ENCODE results near the gene MYEF2. TPM values are rescaled to one million over a fixed set of nuclear protein-coding genes. Genes with fewer than 3 reads are reported as not detected.
A peak's percentile ranks its signal among the peaks of the same experiment; 100 is the strongest.

MYEF2 gene
- total and polyA plus RNA-seq, 12 donors: 3.8 to 18.6 (median 12.5) TPM

DNA sequence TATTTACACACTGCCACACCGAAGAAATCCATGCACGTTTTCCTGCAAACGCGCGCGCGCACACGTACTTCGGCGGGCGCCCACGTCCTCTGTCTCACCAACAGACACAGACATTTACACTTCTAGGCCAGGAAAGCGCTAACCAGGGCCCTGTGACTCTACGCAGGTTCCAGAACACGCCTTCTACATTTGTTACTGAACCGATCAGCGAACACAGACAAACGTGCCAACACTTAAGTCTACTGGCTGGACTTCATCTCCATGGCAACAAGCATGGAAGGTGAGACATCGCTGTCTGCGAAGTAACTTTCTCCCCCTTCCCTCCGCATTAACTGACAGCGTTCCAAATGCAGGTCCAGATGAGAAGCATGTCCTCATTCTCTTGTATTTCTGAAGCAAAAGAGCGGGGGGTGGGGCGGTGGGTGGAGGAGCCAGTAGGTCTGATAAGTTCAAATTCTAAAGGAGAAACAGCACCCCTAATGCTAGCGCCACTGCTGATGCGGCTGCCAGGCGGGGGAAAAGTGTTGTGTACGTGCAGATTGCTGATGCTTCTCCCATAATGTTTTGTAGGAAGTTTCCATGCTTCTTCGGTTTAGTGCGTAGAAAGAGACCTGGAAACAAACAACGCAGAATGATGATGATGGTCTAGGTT lies 13.6 kb upstream of the MYEF2 start, which contains the start of gene CTXN2:
Gene CTXN2, plus strand, starts transcription at position 92 of the 652 bp plus-strand sequence. CDS start 9,636 bp downstream, outside the sequence.
- intact Hi-C loops (cut with DNase I): loop anchor here in 1 of 10 donors (10.0 kb wide), 1 partner anchor 57 kb away; no protein-coding TSS in a partner anchor
- Histone ChIP-seq H3K27ac (no peak within 1 kb of the TSS), H3K4me1 (peaks cover 0 to 6% (median 0%) of the 10 kb centered on the region in 9 donors), H3K36me3 (no peaks in the 10 kb centered on the region), H3K9me3 (no peaks in the 10 kb centered on the region), H3K27me3 (peaks cover 0 to 41% (median 18%) of the 10 kb centered on the region in 7 donors), H3K4me3 (peak within 1 kb of the TSS in 2 of 10 donors; percentile 11 to 16)
- 7% methylated on average over 31 of the region's 31 CpGs for WGBS, 2 donors
- no peak for ATAC-seq
- no peak for DNase-seq
- TF ChIP-seq, protein P1, sequence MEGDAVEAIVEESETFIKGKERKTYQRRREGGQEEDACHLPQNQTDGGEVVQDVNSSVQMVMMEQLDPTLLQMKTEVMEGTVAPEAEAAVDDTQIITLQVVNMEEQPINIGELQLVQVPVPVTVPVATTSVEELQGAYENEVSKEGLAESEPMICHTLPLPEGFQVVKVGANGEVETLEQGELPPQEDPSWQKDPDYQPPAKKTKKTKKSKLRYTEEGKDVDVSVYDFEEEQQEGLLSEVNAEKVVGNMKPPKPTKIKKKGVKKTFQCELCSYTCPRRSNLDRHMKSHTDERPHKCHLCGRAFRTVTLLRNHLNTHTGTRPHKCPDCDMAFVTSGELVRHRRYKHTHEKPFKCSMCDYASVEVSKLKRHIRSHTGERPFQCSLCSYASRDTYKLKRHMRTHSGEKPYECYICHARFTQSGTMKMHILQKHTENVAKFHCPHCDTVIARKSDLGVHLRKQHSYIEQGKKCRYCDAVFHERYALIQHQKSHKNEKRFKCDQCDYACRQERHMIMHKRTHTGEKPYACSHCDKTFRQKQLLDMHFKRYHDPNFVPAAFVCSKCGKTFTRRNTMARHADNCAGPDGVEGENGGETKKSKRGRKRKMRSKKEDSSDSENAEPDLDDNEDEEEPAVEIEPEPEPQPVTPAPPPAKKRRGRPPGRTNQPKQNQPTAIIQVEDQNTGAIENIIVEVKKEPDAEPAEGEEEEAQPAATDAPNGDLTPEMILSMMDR (IDR thresholded peaks at IDR 0.05): no peak

DNA sequence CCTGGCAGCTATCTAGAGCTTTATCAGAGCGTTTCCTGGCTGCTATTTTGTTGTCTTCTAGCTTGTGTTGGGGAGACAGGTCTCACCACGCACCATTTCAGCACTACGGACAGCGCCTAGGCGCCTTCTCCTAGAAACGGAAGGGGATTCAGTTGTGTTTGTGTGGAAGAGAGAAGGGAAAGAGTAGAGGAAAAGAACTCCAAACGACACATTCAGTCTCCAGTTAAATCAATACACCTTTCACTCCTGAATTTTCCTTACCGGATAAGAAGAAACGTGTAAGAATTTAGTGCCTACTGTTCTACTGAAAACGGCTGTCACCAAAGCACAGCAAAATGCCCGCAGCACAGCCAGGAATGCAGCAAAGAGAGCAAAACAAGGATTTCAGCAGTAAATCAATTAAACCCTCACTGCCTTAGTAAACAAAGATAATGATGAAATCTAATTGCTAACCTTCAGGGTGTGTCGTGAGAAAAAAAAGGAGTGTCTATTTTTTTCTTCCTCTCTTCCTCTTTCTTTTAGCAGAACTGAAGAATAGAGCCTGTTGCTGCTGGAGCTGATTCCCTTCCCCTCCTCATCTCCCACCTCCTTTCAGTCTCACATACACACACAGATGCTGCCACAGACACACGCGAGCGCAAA lies 13.0 kb upstream of the MYEF2 start:
- TF ChIP-seq, protein P1 (IDR thresholded peaks at IDR 0.05): no peak
- H3K27me3 ChIP-seq: peaks cover 0 to 41% (median 18%) of the 10 kb centered on the region in 7 donors
- H3K4me3 ChIP-seq: peak overlapping the region in 2 of 10 donors; percentile 11 to 16
- DNase-seq: peak; percentile 57 to 68
- no peaks in the 10 kb centered on the region for H3K36me3 ChIP-seq
- H3K4me1 ChIP-seq: peaks cover 0 to 6% (median 0%) of the 10 kb centered on the region in 9 donors
- H3K9me3 ChIP-seq: no peaks in the 10 kb centered on the region
- WGBS, 2 donors: 6 to 7% methylated on average over 15 of the region's 15 CpGs
- peak in 6 of 8 donors; percentile 48 to 68 (median 57) for ATAC-seq
- intact Hi-C loops (cut with DNase I): loop anchor here in 1 of 10 donors (10.0 kb wide), 1 partner anchor 56 kb away; no protein-coding TSS in a partner anchor
- H3K27ac ChIP-seq: no peak overlapping the region

DNA sequence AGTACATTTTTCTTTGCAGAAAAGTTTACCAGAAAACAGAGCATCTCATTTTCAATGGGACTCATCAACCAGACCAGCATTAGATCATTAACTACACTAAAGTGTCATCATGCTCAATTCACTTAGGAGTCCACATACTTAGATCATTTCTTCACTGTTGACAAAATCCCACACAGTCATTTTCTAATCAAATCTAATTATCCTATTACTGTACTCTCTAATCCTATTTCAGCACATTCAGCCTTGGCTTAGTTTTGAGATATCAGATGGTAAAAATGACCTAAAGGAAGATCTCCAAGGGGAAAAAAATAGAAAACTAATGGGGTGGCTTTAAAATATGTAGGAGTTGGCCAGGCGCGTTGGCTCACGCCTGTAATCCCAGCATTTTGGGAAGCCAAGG lies 8.2 kb upstream of the MYEF2 start:
- ATAC-seq (no peak), DNase-seq (no peak)
- H3K9me3 ChIP-seq: no peaks in the 10 kb centered on the region
- H3K4me3 ChIP-seq: no peak overlapping the region
- no peaks in the 10 kb centered on the region for H3K36me3 ChIP-seq
- H3K4me1 ChIP-seq: peaks cover 0 to 3% (median 0%) of the 10 kb centered on the region in 9 donors
- intact Hi-C loops (cut with DNase I): no loop called here
- 89 to 95% methylated on average over 3 of the region's 3 CpGs for WGBS, 2 donors
- H3K27ac ChIP-seq: no peak overlapping the region
- peaks cover 0 to 4% (median under 1%) of the 10 kb centered on the region in 7 donors for H3K27me3 ChIP-seq
- TF ChIP-seq, protein P1 (IDR thresholded peaks at IDR 0.05): no peak

GRCh38 chr15:48185529-48185928 lies 7.4 kb upstream of the MYEF2 start:
- ATAC-seq (no peak), DNase-seq (no peak)
- WGBS, 2 donors: 78 to 83% methylated on average over 3 of the region's 3 CpGs
- TF ChIP-seq, protein P1 (IDR thresholded peaks at IDR 0.05): no peak
- H3K27me3 ChIP-seq: peaks cover 0 to 9% (median 1%) of the 10 kb centered on the region in 7 donors
- H3K27ac ChIP-seq: no peak overlapping the region
- no peaks in the 10 kb centered on the region for H3K9me3 ChIP-seq
- H3K4me1 ChIP-seq: no peaks in the 10 kb centered on the region
- intact Hi-C loops (cut with DNase I): no loop called here
- no peak overlapping the region for H3K4me3 ChIP-seq
- H3K36me3 ChIP-seq: no peaks in the 10 kb centered on the region

All from heart right ventricle (tissue), 16 donors.